HCT116 (cell line): ENCODE results near the gene TMEM240.
"Not testable (repeated sequence)": the region's sequence is repeated elsewhere in the genome, so short reads cannot be mapped to it uniquely, and the experiment has no call there.

Experiments
- CTCF ChIP-seq, 3 experiments: fragments of 200-600 bp in 1 of 3; sonication (generic) in 1 of 3; IDR thresholded peaks in 2 of 3; conservative IDR thresholded peaks in 1 of 3; 2 replicates each; pipeline ENCODE4 v1.5.1; 2012 to 2017; ENCODE audit warnings: low read depth in 2 of 3, low read length in 2 of 3, antibody characterized with exemption in 1 of 3, borderline replicate concordance in 1 of 3, control low read depth in 1 of 3, mild to moderate bottlenecking in 1 of 3, mixed read lengths in 1 of 3, mixed run types in 1 of 3, moderate library complexity in 1 of 3; ENCODE audit not compliant: insufficient read depth in 1 of 3
- EZH2 ChIP-seq: fragments of 200-600 bp; sonication (generic); IDR thresholded peaks from 2 replicates; pipeline ENCODE4 v1.6.1; 2017; ENCODE audit warnings: antibody characterized with exemption, mixed run types
- EZH2phosphoT487 ChIP-seq: fragments of 200-600 bp; IDR thresholded peaks from 2 replicates; pipeline ENCODE4 v1.6.1; 2018; ENCODE audit warnings: antibody characterized with exemption, borderline replicate concordance
- FOSL1 ChIP-seq: IDR thresholded peaks from 2 replicates; pipeline ENCODE4 v1.6.1; 2012; ENCODE audit warnings: low read depth
- POLR2A ChIP-seq: IDR thresholded peaks from 2 replicates; pipeline ENCODE4 v1.7.0; 2011; ENCODE audit warnings: borderline replicate concordance; ENCODE audit not compliant: insufficient read depth, insufficient read length; ENCODE audit errors: extremely low read depth
- POLR2AphosphoS5 ChIP-seq: IDR thresholded peaks from 2 replicates; pipeline ENCODE4 v1.6.1; 2011; ENCODE audit warnings: mild to moderate bottlenecking, low read depth, low read length, moderate library complexity
- RAD21 ChIP-seq: IDR thresholded peaks from 2 replicates; pipeline ENCODE4 v1.6.1; 2012; ENCODE audit warnings: low read depth, mild to moderate bottlenecking
- SIN3A ChIP-seq: IDR thresholded peaks from 2 replicates; pipeline ENCODE4 v1.6.1; 2012; ENCODE audit warnings: low read depth
- SP1 ChIP-seq: IDR thresholded peaks from 2 replicates; pipeline ENCODE4 v1.6.1; 2012; ENCODE audit warnings: low read depth
- TCF7L2 ChIP-seq: IDR thresholded peaks from 2 replicates; pipeline ENCODE4 v1.7.0; 2011; ENCODE audit warnings: borderline replicate concordance, inconsistent platforms; ENCODE audit not compliant: insufficient read depth, insufficient read length; ENCODE audit errors: extremely low read depth
- YY1 ChIP-seq: IDR thresholded peaks from 2 replicates; pipeline ENCODE4 v1.6.1; 2011; ENCODE audit warnings: low read length, low read depth, moderate library complexity, mild to moderate bottlenecking; ENCODE audit not compliant: insufficient replicate concordance; ENCODE audit errors: extremely low read depth
- ZNF274 ChIP-seq: fragments of 200-500 bp; sonication (Bioruptor generic); IDR thresholded peaks from 2 replicates; pipeline ENCODE4 v1.6.1; 2014; ENCODE audit warnings: mild to moderate bottlenecking, low read depth, low read length, inconsistent platforms
- TF ChIP-seq, protein P1 (sequence below): IDR thresholded peaks from 2 replicates; pipeline ENCODE4 v1.6.1; 2011; ENCODE audit warnings: mild to moderate bottlenecking, low read length, moderate library complexity; ENCODE audit not compliant: insufficient replicate concordance; ENCODE audit errors: extremely low read depth
- TF ChIP-seq, protein P2 (sequence below): IDR thresholded peaks from 2 replicates; pipeline ENCODE4 v1.6.1; 2012; ENCODE audit warnings: low read depth

DNA sequence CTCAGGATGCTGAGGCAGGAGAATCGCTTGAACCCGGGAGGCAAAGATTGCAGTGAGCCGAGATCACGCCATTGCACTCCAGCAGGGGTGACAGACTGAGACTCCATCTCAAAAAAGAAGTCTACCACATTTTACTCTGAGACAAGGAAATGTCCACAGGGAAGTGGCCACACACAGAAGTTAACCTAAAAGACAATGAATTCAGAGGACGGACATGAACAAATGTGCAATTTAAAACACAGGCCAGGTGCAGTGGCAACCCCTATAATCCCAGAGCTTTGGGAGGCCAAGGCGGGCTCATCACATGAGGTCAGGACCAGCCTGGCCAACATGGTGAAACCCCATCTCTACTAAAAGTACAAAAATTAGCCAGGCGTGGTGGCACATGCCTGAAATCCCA is 17.3 kb upstream of the TMEM240 start:
- TF ChIP-seq POLR2A; CTCF (IDR thresholded peaks at IDR 0.05 in 2 of 3, conservative IDR thresholded peaks at IDR 0.05 in 1 of 3; ENCODE audit: borderline replicate concordance in 1 of 3, insufficient read depth in 1 of 3, low read depth in 2 of 3, low read length in 2 of 3); EZH2phosphoT487; EZH2; POLR2AphosphoS5; SIN3A; RAD21; ZNF274; YY1; SP1; TCF7L2; FOSL1: not testable (repeated sequence)
- TF ChIP-seq, protein P1, sequence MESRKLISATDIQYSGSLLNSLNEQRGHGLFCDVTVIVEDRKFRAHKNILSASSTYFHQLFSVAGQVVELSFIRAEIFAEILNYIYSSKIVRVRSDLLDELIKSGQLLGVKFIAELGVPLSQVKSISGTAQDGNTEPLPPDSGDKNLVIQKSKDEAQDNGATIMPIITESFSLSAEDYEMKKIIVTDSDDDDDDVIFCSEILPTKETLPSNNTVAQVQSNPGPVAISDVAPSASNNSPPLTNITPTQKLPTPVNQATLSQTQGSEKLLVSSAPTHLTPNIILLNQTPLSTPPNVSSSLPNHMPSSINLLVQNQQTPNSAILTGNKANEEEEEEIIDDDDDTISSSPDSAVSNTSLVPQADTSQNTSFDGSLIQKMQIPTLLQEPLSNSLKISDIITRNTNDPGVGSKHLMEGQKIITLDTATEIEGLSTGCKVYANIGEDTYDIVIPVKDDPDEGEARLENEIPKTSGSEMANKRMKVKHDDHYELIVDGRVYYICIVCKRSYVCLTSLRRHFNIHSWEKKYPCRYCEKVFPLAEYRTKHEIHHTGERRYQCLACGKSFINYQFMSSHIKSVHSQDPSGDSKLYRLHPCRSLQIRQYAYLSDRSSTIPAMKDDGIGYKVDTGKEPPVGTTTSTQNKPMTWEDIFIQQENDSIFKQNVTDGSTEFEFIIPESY = not testable (repeated sequence)
- TF ChIP-seq, protein P2, sequence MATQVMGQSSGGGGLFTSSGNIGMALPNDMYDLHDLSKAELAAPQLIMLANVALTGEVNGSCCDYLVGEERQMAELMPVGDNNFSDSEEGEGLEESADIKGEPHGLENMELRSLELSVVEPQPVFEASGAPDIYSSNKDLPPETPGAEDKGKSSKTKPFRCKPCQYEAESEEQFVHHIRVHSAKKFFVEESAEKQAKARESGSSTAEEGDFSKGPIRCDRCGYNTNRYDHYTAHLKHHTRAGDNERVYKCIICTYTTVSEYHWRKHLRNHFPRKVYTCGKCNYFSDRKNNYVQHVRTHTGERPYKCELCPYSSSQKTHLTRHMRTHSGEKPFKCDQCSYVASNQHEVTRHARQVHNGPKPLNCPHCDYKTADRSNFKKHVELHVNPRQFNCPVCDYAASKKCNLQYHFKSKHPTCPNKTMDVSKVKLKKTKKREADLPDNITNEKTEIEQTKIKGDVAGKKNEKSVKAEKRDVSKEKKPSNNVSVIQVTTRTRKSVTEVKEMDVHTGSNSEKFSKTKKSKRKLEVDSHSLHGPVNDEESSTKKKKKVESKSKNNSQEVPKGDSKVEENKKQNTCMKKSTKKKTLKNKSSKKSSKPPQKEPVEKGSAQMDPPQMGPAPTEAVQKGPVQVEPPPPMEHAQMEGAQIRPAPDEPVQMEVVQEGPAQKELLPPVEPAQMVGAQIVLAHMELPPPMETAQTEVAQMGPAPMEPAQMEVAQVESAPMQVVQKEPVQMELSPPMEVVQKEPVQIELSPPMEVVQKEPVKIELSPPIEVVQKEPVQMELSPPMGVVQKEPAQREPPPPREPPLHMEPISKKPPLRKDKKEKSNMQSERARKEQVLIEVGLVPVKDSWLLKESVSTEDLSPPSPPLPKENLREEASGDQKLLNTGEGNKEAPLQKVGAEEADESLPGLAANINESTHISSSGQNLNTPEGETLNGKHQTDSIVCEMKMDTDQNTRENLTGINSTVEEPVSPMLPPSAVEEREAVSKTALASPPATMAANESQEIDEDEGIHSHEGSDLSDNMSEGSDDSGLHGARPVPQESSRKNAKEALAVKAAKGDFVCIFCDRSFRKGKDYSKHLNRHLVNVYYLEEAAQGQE = not testable (repeated sequence)
